Right lobe of liver (tissue), 6 donors: Measurements from ENCODE around the gene STOM. TPM values are rescaled to one million over a fixed set of nuclear protein-coding genes. Genes with fewer than 3 reads are reported as not detected.

Experiments used
- ATAC-seq, 4 donors: fragments of 200-7000 bp; cut with Tn5 transposase; one replicate each; pipeline ENCODE4 v1.9.1; 2020; ENCODE audit warnings: mild to moderate bottlenecking in 4 of 4, moderate library complexity in 4 of 4
- DNase-seq, 3 donors: peaks; one replicate each; pipeline ENCODE4 v3.0.0-alpha.2; 2020
- H3K27ac ChIP-seq, 3 donors: fragments of 200-600 bp; one replicate each; pipeline ENCODE4 v1.8.0; 2022
- H3K27me3 ChIP-seq, 2 donors: fragments of 200-600 bp; one replicate each; pipeline ENCODE4 v1.8.0; 2022
- H3K36me3 ChIP-seq, 4 donors: fragments of 200-600 bp; sonication (generic) in 1 of 4; one replicate each; pipeline versions ENCODE4 v1.5.1 to v1.8.0; 2017 to 2022; ENCODE audit warnings: control low read depth in 1 of 4
- H3K4me1 ChIP-seq, 4 donors: fragments of 200-600 bp; sonication (generic) in 1 of 4; one replicate each; pipeline versions ENCODE4 v1.5.1 to v1.8.0; 2017 to 2022; ENCODE audit warnings: control low read depth in 1 of 4
- H3K4me3 ChIP-seq, 3 donors: fragments of 200-600 bp; one replicate each; pipeline ENCODE4 v1.8.0; 2022
- H3K9me3 ChIP-seq, 4 donors: fragments of 200-600 bp; sonication (generic) in 1 of 4; one replicate each; pipeline versions ENCODE4 v1.5.1 to v1.8.0; 2017 to 2022; ENCODE audit warnings: control low read depth in 1 of 4
- POLR2A ChIP-seq: fragments of 450-650 bp; IDR thresholded peaks from one replicate; pipeline ENCODE4 v1.6.1; 2017; ENCODE audit warnings: antibody characterized with exemption, mild to moderate bottlenecking
- WGBS: methylation state at CpG from one replicate; pipeline ENCODE4 v1.1.6; 2018; ENCODE audit warnings: low coverage, low lambda C conversion rate; ENCODE audit not compliant: insufficient coverage; ENCODE audit errors: missing lambda C conversion rate; 5-methylcytosine and 5-hydroxymethylcytosine counted together
- intact Hi-C, 2 donors: fragments of 100-400 bp; cut with DNase I; formaldehyde crosslinking; loops; one replicate each; pipeline versions ENCODE4 v1.11.2 to v1.14.1; 2022
- total RNA-seq, 6 experiments: library from RNA; depleted of rRNA in 2 of 6; stranded (reverse); fragments of >200 nt in 2 of 6; fragmentation: NEBNext Ultra II Directional in 3 of 6; extraction: Animal tissue kit (Norgen Biotek cat#: 25700) in 3 of 6; gene quantifications; one replicate each; pipeline versions ENCODE4 v1.1.0 to v1.2.4, GENCODE V29; 2016 to 2023
- TF ChIP-seq, protein P1 (sequence below), 4 donors: fragments of 200-600 bp in 3 of 4; fragments of 450-650 bp in 1 of 4; IDR thresholded peaks; one replicate each; pipeline versions ENCODE4 v1.5.1 to v1.8.0; 2016 to 2022; ENCODE audit warnings: antibody characterized with exemption in 4 of 4, mild to moderate bottlenecking in 2 of 4
- donor health status: DM: no; HTN: yes; CAD: no.
- donor health status: DM: no; HTN: no; CAD: no.
- donor health status: DM: no; HTN: no; CAD: no.
- donor health status: DM: no; HTN: yes; CAD: no.
- donor health status: DM: no; HTN: yes; CAD: no.

Gene STOM
- total RNA-seq, 6 experiments from 2014 or later, result 232 to 655 (median 443) TPM

DNA sequence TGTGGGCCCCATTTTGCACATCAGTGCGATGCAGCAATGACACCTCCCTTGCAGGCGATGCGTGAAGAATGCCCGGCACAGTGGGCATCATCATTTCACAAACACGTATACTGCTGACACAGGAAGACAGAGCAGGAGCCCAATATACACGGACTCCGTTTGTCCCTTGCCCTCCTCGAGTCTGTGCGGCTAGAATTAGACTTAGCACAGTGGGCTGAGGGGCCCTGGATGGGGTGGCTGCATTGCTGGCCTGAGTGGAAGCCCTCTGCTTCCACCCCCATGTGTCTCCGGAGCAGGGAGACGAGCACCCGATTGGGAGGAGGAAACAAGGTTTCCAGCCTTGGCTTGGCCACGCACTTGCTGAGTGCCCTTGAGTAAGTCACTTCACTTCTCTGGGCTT, 61.3 kb downstream of the STOM start:
- no peak for TF ChIP-seq POLR2A
- intact Hi-C loops, result loop anchor here in 1 of 2 donors (5.0 kb wide), 1 partner anchor 84 kb away; no protein-coding TSS in a partner anchor
- H3K4me3 ChIP-seq, result no peak overlapping the region
- DNase-seq (peak in 1 of 3 donors; percentile 13), ATAC-seq (no peak)
- H3K4me1 ChIP-seq, result peaks cover 0 to 4% (median 0%) of the 10 kb centered on the region in 4 donors
- no peaks in the 10 kb centered on the region for H3K27me3 ChIP-seq
- no peak overlapping the region for H3K27ac ChIP-seq
- no peaks in the 10 kb centered on the region for H3K9me3 ChIP-seq
- H3K36me3 ChIP-seq, result peaks cover 0 to 18% (median 0%) of the 10 kb centered on the region in 4 donors
- 100% methylated on average over 1 of the region's 13 CpGs for WGBS

DNA sequence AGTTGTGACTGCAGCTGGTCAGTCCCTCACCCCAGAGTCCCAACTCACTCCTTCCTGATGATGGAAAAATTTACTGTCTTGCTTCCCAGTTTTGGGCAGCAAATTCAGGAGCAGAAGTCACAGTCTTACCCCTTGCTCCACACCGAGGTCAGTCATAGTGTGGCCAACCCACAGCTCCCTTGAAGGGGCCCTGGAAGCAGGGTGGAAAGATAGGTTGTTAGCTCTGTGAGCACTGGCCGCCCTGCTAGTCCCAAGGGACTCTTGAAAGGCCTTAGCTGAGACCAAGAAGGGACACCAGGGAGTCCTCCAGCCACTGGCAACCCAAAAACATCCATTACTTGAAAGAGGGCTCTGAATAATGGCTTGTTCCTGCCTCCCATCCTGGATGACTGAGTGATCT, 62.1 kb downstream of the STOM start:
- TF ChIP-seq, protein P1, sequence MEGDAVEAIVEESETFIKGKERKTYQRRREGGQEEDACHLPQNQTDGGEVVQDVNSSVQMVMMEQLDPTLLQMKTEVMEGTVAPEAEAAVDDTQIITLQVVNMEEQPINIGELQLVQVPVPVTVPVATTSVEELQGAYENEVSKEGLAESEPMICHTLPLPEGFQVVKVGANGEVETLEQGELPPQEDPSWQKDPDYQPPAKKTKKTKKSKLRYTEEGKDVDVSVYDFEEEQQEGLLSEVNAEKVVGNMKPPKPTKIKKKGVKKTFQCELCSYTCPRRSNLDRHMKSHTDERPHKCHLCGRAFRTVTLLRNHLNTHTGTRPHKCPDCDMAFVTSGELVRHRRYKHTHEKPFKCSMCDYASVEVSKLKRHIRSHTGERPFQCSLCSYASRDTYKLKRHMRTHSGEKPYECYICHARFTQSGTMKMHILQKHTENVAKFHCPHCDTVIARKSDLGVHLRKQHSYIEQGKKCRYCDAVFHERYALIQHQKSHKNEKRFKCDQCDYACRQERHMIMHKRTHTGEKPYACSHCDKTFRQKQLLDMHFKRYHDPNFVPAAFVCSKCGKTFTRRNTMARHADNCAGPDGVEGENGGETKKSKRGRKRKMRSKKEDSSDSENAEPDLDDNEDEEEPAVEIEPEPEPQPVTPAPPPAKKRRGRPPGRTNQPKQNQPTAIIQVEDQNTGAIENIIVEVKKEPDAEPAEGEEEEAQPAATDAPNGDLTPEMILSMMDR (IDR thresholded peaks at IDR 0.05), result no peak
- TF ChIP-seq POLR2A, result no peak
- ATAC-seq, result no peak
- intact Hi-C loops, result loop anchor here in 1 of 2 donors (5.0 kb wide), 1 partner anchor 84 kb away; no protein-coding TSS in a partner anchor
- Histone ChIP-seq H3K4me3 (no peak overlapping the region), H3K4me1 (peaks cover 0 to 4% (median 0%) of the 10 kb centered on the region in 4 donors), H3K27me3 (no peaks in the 10 kb centered on the region), H3K27ac (no peak overlapping the region), H3K36me3 (peaks cover 0 to 17% (median 0%) of the 10 kb centered on the region in 4 donors), H3K9me3 (no peaks in the 10 kb centered on the region)
- peak in 1 of 3 donors; percentile 7 for DNase-seq
- no CpG with 5 or more reads among the region's 2 CpGs for WGBS

DNA sequence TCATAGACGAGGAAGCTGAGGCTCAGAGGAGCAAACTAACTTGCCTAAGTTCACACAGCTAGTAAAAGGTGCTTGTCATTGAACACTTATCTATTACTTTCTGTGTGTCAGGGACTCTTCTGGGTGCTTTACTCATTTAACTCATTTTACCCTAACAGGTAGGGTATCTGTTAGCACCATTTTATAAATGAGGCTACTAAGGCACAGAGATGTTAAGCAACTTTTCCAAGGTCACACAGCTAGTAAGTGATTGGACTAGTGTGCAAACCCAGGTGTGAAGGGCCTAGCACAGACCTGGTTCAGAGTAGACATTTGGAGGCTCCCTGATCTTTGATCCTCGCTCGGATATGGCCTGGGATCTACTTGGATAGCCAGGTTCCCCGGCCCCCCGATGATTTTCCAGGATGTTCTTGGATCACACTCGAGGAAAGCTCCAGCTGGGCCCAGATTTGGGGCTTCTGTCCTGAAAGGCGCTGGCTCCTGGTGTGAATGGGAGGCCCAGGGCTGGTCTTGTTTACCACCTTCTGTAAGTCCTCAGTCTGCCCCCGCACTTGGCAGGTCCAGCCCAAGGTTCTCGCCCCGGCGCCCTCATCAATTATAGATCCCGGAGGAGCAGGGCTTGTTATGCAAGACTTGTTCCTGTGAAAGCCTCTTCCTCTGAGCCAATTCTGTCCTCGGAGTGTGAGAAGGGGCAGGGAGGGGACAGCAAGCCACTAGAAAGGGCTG, 64.6 kb downstream of the STOM start:
- WGBS, result 77% methylated on average over 7 of the region's 13 CpGs
- no peaks in the 10 kb centered on the region for H3K9me3 ChIP-seq
- H3K36me3 ChIP-seq, result peaks cover 0 to 8% (median 0%) of the 10 kb centered on the region in 4 donors
- no peaks in the 10 kb centered on the region for H3K27me3 ChIP-seq
- no peak overlapping the region for H3K4me3 ChIP-seq
- peak; percentile 7 to 77 (median 52) for ATAC-seq
- peak in 1 of 3 donors; percentile 40 for DNase-seq
- no peak for TF ChIP-seq POLR2A
- TF ChIP-seq, protein P1 (IDR thresholded peaks at IDR 0.05), result no peak
- no peak overlapping the region for H3K27ac ChIP-seq
- intact Hi-C loops, result loop anchor here in 1 of 2 donors (5.0 kb wide), 1 partner anchor 87 kb away; no protein-coding TSS in a partner anchor
- peaks cover 0 to 4% (median 0%) of the 10 kb centered on the region in 4 donors for H3K4me1 ChIP-seq

DNA sequence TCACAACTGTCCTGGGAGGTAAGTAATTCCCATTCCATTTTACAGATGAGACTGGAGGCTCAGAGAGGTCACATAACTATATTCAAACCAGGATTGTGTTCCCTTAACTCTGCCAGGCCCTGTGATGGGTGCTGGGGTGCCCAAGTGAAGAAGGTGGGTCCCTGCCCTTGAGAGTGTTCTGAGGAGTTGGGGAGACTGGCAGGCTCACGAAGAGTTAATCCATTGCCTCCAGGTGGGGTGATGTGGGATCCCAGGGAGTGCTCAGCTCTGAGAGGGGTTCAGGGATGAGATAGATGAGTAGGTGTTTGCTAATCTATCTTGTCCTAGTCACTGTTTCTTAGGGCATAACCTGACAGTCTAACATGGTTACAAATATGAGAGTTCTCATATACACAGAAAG, 65.3 kb downstream of the STOM start:
- intact Hi-C loops, result loop anchor here in 1 of 2 donors (5.0 kb wide), 1 partner anchor 88 kb away; no protein-coding TSS in a partner anchor
- 63% methylated on average over 1 of the region's 1 CpG for WGBS

More for the DNA sequence above, 65.3 kb downstream of the STOM start:
- no peaks in the 10 kb centered on the region for H3K27me3 ChIP-seq
- no peak overlapping the region for H3K27ac ChIP-seq
- ATAC-seq (no peak), DNase-seq (no peak)
- H3K4me1 ChIP-seq, result peaks cover 0 to 11% (median 0%) of the 10 kb centered on the region in 4 donors
- H3K9me3 ChIP-seq, result no peaks in the 10 kb centered on the region
- no peak overlapping the region for H3K4me3 ChIP-seq
- peaks cover 0 to 8% (median 0%) of the 10 kb centered on the region in 4 donors for H3K36me3 ChIP-seq
- no peak for TF ChIP-seq POLR2A
- TF ChIP-seq, protein P1 (IDR thresholded peaks at IDR 0.05), result no peak
